Lung (tissue), 12 donors: Measurements from ENCODE around the gene MAPK12. TPM values are rescaled to one million over a fixed set of nuclear protein-coding genes. Genes with fewer than 3 reads are reported as not detected.
A peak's percentile ranks its signal among the peaks of the same experiment; 100 is the strongest.

Experiments used
- ATAC-seq: fragments of 200-7000 bp; cut with Tn5 transposase; one replicate; pipeline ENCODE4 v1.9.1; 2020; ENCODE audit warnings: moderate number of reproducible peaks; ENCODE audit not compliant: insufficient read depth, low FRiP score
- DNase-seq, 3 donors: peaks; one replicate each; pipeline ENCODE4 v3.0.0-alpha.2; 2013 to 2017
- H3K27ac ChIP-seq, 2 donors: one replicate each; pipeline ENCODE4 v1.5.1; 2013; ENCODE audit warnings: mild to moderate bottlenecking in 2 of 2, moderate library complexity in 2 of 2, control low read depth in 1 of 2, inconsistent platforms in 1 of 2, low read depth in 1 of 2, low read length in 1 of 2
- H3K27me3 ChIP-seq, 3 donors: one replicate each; pipeline ENCODE4 v1.5.1; 2013; ENCODE audit warnings: low read length in 2 of 3; ENCODE audit not compliant: control insufficient read depth in 3 of 3, insufficient read depth in 3 of 3
- H3K36me3 ChIP-seq, 4 donors: one replicate each; pipeline ENCODE4 v1.5.1; 2013; ENCODE audit warnings: low read length in 4 of 4, mild to moderate bottlenecking in 1 of 4, moderate library complexity in 1 of 4; ENCODE audit not compliant: control insufficient read depth in 4 of 4, insufficient read depth in 4 of 4
- H3K4me1 ChIP-seq, 5 donors: one replicate each; pipeline ENCODE4 v1.5.1; 2013; ENCODE audit warnings: low read length in 5 of 5, mild to moderate bottlenecking in 2 of 5, moderate library complexity in 1 of 5; ENCODE audit not compliant: control insufficient read depth in 5 of 5, insufficient read depth in 5 of 5
- H3K4me3 ChIP-seq: one replicate; pipeline ENCODE4 v1.5.1; 2013; ENCODE audit warnings: mild to moderate bottlenecking, control low read depth, moderate library complexity
- H3K9ac ChIP-seq, 2 donors: one replicate each; pipeline ENCODE4 v1.5.1; 2013; ENCODE audit warnings: low read length in 2 of 2, control low read depth in 1 of 2; ENCODE audit not compliant: insufficient read depth in 1 of 2
- H3K9me3 ChIP-seq, 4 donors: one replicate each; pipeline ENCODE4 v1.5.1; 2013; ENCODE audit warnings: low read length in 3 of 4, mild to moderate bottlenecking in 1 of 4, moderate library complexity in 1 of 4; ENCODE audit not compliant: control insufficient read depth in 4 of 4, insufficient read depth in 3 of 4
- WGBS, 2 donors: extraction: QIAGEN DNeasy Blood & Tissue Kit; methylation state at CpG; one replicate each; pipeline ENCODE4 v1.1.7; 2013; 5-methylcytosine and 5-hydroxymethylcytosine counted together
- polyA plus RNA-seq, 2 donors: library from polyadenylated mRNA; stranded (reverse); fragments of 200-250 nt; gene quantifications; one replicate each; pipeline ENCODE4 v1.2.1, GENCODE V29; 2013
- total RNA-seq, 2 donors: library from RNA; depleted of rRNA in 1 of 2; stranded (reverse); fragments of >200 nt in 1 of 2; gene quantifications; one replicate each; pipeline ENCODE4 v1.2.1, GENCODE V29; 2014 to 2021
- TF ChIP-seq, protein P1 (sequence below): IDR thresholded peaks from 2 replicates; pipeline ENCODE4 v1.5.1; 2012; ENCODE audit warnings: mild to moderate bottlenecking; ENCODE audit errors: control extremely low read depth, extremely low read depth
- donor health status: control.
- donor health status: control.
- donor health status: Bipolar disorder and iron deficiency.
- donor health status: healthy.
- donor health status: DM: yes; HTN: yes; CAD: no.

The MAPK12 gene
- total and polyA plus RNA-seq, 4 donors: 10.4 to 13.1 (median 11.9) TPM

DNA sequence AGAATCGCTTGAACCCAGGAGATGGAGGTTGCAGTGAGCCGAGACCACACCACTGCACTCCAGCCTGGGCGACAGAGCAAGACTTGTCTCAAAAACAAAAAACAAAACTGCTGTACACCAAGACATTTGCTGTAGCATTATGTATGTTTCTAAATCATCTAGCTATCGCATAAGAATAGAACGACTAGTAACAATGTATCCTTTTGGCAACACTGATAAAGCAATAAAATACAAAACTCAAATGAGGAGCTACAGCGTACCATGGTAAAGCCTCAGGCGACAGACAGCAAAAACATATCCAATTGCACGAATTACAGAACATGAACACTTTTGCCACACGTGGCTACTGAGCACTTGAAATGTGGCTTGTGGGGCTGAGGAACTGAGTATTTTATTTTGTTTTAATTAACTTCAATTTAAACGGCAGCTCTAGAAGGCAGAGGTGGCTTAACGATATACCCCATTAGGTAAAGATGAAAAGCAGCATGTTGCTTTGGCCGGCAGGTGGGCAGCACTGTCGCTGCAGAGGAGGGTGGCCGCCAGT, 19.0 kb downstream of the MAPK12 start:
- Histone ChIP-seq H3K4me1 (peaks cover 0 to 40% (median 7%) of the 10 kb centered on the region in 5 donors), H3K9ac (no peak overlapping the region), H3K4me3 (peak overlapping the region; percentile 35), H3K9me3 (no peaks in the 10 kb centered on the region), H3K27ac (no peak overlapping the region), H3K27me3 (no peaks in the 10 kb centered on the region), H3K36me3 (peaks cover 3 to 21% (median 19%) of the 10 kb centered on the region in 4 donors)
- WGBS, 2 donors: 61 to 77% methylated on average over 14 of the region's 14 CpGs
- TF ChIP-seq, protein P1, sequence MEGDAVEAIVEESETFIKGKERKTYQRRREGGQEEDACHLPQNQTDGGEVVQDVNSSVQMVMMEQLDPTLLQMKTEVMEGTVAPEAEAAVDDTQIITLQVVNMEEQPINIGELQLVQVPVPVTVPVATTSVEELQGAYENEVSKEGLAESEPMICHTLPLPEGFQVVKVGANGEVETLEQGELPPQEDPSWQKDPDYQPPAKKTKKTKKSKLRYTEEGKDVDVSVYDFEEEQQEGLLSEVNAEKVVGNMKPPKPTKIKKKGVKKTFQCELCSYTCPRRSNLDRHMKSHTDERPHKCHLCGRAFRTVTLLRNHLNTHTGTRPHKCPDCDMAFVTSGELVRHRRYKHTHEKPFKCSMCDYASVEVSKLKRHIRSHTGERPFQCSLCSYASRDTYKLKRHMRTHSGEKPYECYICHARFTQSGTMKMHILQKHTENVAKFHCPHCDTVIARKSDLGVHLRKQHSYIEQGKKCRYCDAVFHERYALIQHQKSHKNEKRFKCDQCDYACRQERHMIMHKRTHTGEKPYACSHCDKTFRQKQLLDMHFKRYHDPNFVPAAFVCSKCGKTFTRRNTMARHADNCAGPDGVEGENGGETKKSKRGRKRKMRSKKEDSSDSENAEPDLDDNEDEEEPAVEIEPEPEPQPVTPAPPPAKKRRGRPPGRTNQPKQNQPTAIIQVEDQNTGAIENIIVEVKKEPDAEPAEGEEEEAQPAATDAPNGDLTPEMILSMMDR: no peak
- no peak for DNase-seq
- no peak for ATAC-seq

DNA sequence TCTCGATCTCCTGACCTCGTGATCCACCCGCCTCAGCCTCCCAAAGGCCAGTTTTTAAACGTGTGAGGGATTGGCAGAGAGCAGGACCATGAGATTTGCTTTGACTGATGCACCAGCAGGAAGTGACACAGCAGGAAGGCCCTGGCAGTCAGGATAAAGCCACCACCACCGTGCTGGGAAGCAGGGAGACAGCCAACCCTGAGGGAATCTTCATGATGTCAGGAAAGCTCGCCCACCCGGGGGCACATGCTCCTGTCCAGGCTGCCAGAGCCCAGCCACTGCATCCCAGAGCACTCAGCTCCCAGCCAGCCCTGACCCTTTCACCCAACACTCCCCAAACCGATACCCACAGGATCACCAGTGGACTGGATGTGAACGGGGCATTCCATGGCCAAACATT, 22.7 kb downstream of the MAPK12 start:
- no peak for DNase-seq
- no peak for ATAC-seq
- no peaks in the 10 kb centered on the region for H3K27me3 ChIP-seq
- TF ChIP-seq, protein P1: no peak
- WGBS, 2 donors: 82% methylated on average over 9 of the region's 9 CpGs
- H3K27ac ChIP-seq: no peak overlapping the region
- no peak overlapping the region for H3K9ac ChIP-seq
- H3K4me1 ChIP-seq: peaks cover 0 to 29% (median 5%) of the 10 kb centered on the region in 5 donors
- H3K36me3 ChIP-seq: peaks cover 3 to 20% (median 12%) of the 10 kb centered on the region in 4 donors
- H3K9me3 ChIP-seq: no peaks in the 10 kb centered on the region
- no peak overlapping the region for H3K4me3 ChIP-seq

DNA sequence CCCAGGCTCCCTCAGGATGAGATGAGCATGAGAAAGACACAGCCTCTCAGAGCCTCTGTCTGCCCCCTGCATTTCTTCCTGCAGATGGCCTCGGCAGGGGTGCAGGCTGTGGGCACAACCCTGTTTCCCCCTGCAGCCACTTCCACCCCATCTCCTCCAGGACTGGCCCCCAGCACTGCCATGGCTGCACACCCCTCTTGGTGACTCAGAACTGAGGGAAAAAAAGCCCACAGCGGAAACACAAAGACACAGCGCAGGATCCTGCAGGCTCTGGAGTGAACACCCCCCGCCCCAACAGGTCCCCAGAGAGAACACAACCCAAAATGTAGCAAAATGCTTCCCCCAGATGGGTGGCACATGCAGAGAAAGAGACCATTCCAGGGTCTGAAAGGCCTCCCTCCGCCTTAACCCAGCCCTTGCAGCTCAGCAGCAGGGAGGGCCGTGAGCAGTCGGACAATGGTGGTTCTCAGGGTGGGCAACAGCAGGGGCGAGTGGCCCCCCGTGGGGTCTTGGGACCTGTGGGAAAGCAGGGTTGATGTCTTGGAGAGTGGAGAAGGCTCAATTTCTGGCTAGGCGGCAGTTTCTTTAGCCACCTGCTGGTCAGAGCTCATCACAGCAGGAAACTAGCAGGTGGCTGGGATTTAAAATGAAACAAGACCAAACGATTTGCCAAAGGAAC, 24.6 kb downstream of the MAPK12 start:
- Histone ChIP-seq H3K27me3 (no peaks in the 10 kb centered on the region), H3K4me1 (peaks cover 0 to 11% (median 2%) of the 10 kb centered on the region in 5 donors), H3K9me3 (no peaks in the 10 kb centered on the region), H3K36me3 (peaks cover 3 to 32% (median 12%) of the 10 kb centered on the region in 4 donors), H3K4me3 (no peak overlapping the region), H3K27ac (no peak overlapping the region), H3K9ac (no peak overlapping the region)
- DNase-seq: no peak
- WGBS, 2 donors: 74 to 78% methylated on average over 10 to 11 of the region's 11 CpGs
- TF ChIP-seq, protein P1: no peak
- ATAC-seq: no peak
